SK-MEL-5 (cell line): ENCODE results near the gene IQCM. TPM values are rescaled to one million over a fixed set of nuclear protein-coding genes. Genes with fewer than 3 reads are reported as not detected.
"Not testable (repeated sequence)": the region's sequence is repeated elsewhere in the genome, so short reads cannot be mapped to it uniquely, and the experiment has no call there.

ENCODE experiments used
- DNase-seq: peaks from one replicate; pipeline ENCODE4 v3.0.0-alpha.2; 2016; ENCODE audit warnings: low read depth, low spot score
- in situ Hi-C: cut with HindIII; loops from 2 replicates; pipeline ENCODE4 v1.10.0; 2016; ENCODE audit warnings: low sequenced_read_pairs, high pct_unique_total_duplicates, low pct_unique_long_range_greater_than_20kb
- total RNA-seq: library from RNA; depleted of rRNA; stranded (reverse); fragments of >200 nt; shearing (Covaris generic); gene quantifications from 2 replicates; pipeline ENCODE4 v1.2.3, GENCODE V29; 2014

The IQCM gene
- total RNA-seq, 1 experiment from 2014 or later, result not detected

- DNase-seq, result no peak
These were observed 372.1 kb downstream of the IQCM start for GRCh38 chr4:149443537-149443936.

GRCh38 chr4:149441338-149441737 is 374.3 kb downstream of the IQCM start:
- no peak for DNase-seq
- in situ Hi-C loops, result no loop called here

More at GRCh38 chr4:149443537-149443936, 372.1 kb downstream of the IQCM start:
- in situ Hi-C loops, result no loop called here

GRCh38 chr4:149426461-149426860 is 389.2 kb downstream of the IQCM start:
- in situ Hi-C loops, result no loop called here
- DNase-seq, result no peak

GRCh38 chr4:149409555-149409962 is 406.1 kb downstream of the IQCM start:
- no peak for DNase-seq
- in situ Hi-C loops, result no loop called here

- in situ Hi-C loops, result no loop called here
- DNase-seq, result peak; percentile 72
These were observed 406.5 kb downstream of the IQCM start for GRCh38 chr4:149409146-149409545.

DNA sequence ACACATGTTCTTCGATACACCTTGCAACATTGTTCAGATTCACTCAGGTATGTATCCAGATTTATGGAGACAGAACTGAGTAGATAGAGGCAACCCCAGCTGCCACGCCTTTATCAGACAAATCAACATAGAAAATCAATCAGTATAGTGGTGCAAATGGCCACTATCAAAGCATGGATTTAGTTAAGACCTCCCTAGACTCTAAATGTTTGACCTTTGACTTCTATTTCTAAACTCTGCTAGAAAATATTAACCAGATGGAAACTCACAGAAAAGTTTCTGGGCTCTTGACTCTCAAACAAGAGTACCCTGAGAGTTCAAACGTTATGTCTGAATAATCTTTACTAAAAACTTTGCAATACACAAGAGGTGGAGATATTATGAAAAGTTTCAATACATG is 411.5 kb downstream of the IQCM start:
- in situ Hi-C loops, result no loop called here
- DNase-seq, result no peak

- in situ Hi-C loops, result no loop called here
- DNase-seq, result no peak
These were observed 412.6 kb downstream of the IQCM start for GRCh38 chr4:149403081-149403480.

- no peak for DNase-seq
- in situ Hi-C loops, result no loop called here
These were observed 416.6 kb downstream of the IQCM start for GRCh38 chr4:149398993-149399392.

DNA sequence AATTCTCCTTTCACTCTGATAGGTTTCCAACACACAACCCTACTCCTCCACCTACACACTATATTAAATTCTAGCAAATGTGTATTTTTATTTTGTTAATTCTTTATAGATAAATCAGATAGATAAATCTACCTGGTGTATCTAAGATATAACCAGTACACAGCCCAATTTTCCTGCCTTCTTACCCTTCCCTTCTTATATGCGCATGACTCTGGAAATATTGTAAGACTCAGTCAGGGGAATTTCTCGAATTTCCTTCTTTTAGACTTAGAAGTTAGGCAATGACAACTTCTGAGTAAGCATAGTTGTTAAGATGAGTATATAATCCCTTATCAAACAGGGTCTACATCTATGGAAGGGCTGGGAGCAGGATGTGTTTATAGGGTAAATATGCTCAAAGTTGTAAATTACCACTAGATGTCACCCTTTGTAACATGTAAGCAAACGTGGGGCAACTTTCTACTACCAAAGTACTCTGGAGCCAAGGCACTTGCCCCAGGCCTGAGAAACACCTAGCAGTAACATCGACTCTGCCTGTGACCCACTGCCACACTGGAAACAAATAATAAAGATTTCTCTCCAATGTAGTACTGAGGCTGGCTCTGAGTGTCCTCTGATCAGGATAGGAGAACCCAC is 444.7 kb downstream of the IQCM start:
- in situ Hi-C loops, result no loop called here
- DNase-seq, result peak; percentile 70

DNA sequence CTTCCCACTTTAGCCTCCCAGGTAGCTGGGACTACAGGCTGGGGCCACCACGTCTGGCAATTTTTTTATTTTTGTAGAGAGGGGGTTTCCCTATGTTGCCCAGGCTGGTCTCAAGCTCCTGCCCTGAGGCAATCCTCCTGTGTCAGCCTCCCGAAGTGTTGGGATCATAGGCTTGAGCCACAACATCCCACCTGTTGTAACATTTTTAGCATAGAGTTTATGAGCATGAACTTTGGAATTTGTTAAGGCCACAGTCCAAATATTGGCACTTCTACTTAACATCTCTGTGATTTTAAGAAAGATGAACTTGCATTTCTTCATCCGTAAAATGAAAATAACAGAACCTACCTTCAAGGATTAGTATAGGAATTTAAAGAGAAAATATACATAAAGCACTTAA is 445.6 kb downstream of the IQCM start:
- in situ Hi-C loops, result no loop called here
- no peak for DNase-seq

GRCh38 chr4:149353241-149353640 is 462.4 kb downstream of the IQCM start:
- DNase-seq, result no peak
- in situ Hi-C loops, result no loop called here

- in situ Hi-C loops, result no loop called here
- no peak for DNase-seq
These were observed 466.1 kb downstream of the IQCM start for GRCh38 chr4:149349541-149349940.

DNA sequence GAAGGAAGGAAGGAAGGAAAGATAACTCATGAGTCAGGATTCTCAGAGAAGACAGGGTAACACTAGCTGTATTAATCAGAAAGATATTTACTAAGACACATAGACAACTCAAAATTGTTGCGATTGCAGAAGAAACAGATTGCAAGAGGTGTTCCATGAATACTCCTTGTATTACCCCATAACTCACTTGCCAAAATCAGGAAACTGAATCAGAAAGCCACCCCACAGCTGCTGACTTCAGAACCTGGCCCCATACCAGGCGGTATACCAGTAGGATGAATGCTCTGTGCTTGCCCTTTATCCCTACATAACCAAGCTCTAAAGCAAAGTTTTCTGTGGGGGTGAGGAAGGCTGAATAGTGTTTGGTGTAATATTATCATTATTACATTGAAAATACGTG is 468.5 kb downstream of the IQCM start:
- DNase-seq, result no peak
- in situ Hi-C loops, result no loop called here

DNA sequence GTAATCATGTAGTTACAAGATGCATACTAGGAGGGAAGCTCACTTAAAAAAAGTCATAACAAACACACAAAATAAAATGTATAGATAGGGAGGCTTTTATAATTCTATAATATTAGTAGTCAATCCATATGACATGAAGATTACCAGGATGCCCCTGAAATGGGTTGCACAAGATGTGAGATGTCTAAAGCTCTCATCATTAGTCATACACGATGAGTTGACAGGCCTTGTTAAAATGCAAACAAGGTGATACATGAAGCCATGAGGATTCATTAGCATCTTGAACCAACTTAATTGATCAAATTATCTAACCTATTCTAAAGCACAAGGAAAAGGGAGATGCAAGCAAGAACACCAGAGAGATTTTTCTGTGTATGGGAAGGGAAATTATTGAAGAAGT is 470.2 kb downstream of the IQCM start:
- in situ Hi-C loops, result no loop called here
- DNase-seq, result no peak

- in situ Hi-C loops, result no loop called here
- no peak for DNase-seq
These were observed 471.2 kb downstream of the IQCM start for GRCh38 chr4:149344436-149344835.

GRCh38 chr4:149343614-149344013 is 472.0 kb downstream of the IQCM start:
- in situ Hi-C loops, result no loop called here
- no peak for DNase-seq

GRCh38 chr4:149341117-149341516 is 474.5 kb downstream of the IQCM start:
- not testable (repeated sequence) for DNase-seq

GRCh38 chr4:149328161-149328560 is 487.5 kb downstream of the IQCM start:
- in situ Hi-C loops, result no loop called here
- DNase-seq, result no peak

More at GRCh38 chr4:149341117-149341516, 474.5 kb downstream of the IQCM start:
- in situ Hi-C loops, result not testable (repeated sequence)

DNA sequence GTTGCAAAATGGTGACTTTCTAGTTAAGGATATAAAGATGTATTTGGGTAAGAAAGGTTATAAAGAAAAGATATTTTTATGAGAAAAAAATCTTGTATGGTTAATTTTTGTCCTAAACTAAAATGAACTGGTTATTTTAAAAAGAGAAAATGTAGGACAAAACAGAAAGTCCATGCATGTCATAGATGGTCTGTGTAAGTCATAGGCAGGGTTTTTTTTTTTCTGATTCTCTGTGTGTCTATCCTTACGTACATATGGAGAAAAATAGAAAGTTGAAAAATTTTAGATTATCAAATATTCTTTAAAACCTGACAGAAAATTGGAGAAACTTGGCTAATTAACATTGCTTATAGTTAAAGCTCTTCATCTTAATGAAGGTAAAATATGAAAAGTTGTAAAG is 493.4 kb downstream of the IQCM start:
- in situ Hi-C loops, result no loop called here
- DNase-seq, result no peak

DNA sequence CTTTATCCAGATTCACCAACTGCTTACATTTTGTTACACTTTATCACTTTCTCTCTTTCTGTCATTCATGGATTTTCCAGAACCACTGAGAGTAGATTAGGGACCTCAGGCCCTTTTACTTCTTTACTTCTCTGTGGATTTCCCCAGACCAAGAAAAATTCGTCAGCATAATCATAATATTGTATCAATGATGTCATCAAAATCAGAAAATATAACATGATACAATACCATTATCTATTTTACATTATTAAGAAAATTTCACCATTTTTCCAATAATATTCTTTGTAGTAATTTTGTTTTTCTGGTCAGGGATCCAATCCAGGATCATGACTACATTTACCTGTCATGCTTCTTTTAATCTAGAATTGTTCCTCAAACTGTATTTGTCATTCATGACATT is 494.2 kb downstream of the IQCM start:
- in situ Hi-C loops, result no loop called here

More for the DNA sequence above, 494.2 kb downstream of the IQCM start:
- no peak for DNase-seq
